HG03175 (cell line): ENCODE data around the gene C1orf167.

Experiments used
- ATAC-seq: cut with Tn5 transposase; IDR thresholded peaks from one replicate; pipeline ENCODE4 v1.9.1; 2021; ENCODE audit warnings: mild to moderate bottlenecking, moderate library complexity; ENCODE audit not compliant: unreplicated experiment

C1orf167 gene

GRCh38 chr1:11764115-11764514 is 2.1 kb downstream of the C1orf167 start:
- ATAC-seq, result no peak

GRCh38 chr1:11764519-11764918 is 2.5 kb downstream of the C1orf167 start:
- ATAC-seq, result no peak

- no peak for ATAC-seq
Observed at GRCh38 chr1:11765661-11766428, 3.9 kb downstream of the C1orf167 start.

- no peak for ATAC-seq
Observed at GRCh38 chr1:11766429-11766776, 4.4 kb downstream of the C1orf167 start.

GRCh38 chr1:11767922-11768704 is 6.1 kb downstream of the C1orf167 start:
- ATAC-seq, result no peak

- no peak for ATAC-seq
Observed at GRCh38 chr1:11768821-11769220, 6.8 kb downstream of the C1orf167 start.

- ATAC-seq, result no peak
Observed at GRCh38 chr1:11769274-11769673, 7.3 kb downstream of the C1orf167 start.

- no peak for ATAC-seq
Observed at GRCh38 chr1:11770011-11770410, 8.0 kb downstream of the C1orf167 start.

- no peak for ATAC-seq
Observed at GRCh38 chr1:11771481-11772043, 9.6 kb downstream of the C1orf167 start.

GRCh38 chr1:11772458-11772857 is 10.5 kb downstream of the C1orf167 start:
- ATAC-seq, result no peak

GRCh38 chr1:11774753-11775152 is 12.8 kb downstream of the C1orf167 start:
- ATAC-seq, result no peak

- ATAC-seq, result no peak
Observed at GRCh38 chr1:11777658-11778322, 15.8 kb downstream of the C1orf167 start.

GRCh38 chr1:11778336-11778735 is 16.3 kb downstream of the C1orf167 start:
- no peak for ATAC-seq

- no peak for ATAC-seq
Observed at GRCh38 chr1:11778844-11779623, 17.0 kb downstream of the C1orf167 start.

GRCh38 chr1:11779715-11780379 is 17.9 kb downstream of the C1orf167 start:
- no peak for ATAC-seq

GRCh38 chr1:11780380-11781147 is 18.6 kb downstream of the C1orf167 start:
- ATAC-seq, result no peak

- ATAC-seq, result no peak
Observed at GRCh38 chr1:11781297-11781696, 19.3 kb downstream of the C1orf167 start.

- no peak for ATAC-seq
Observed at GRCh38 chr1:11782127-11782708, 20.2 kb downstream of the C1orf167 start.

- ATAC-seq, result no peak
Observed at GRCh38 chr1:11783556-11783955, 21.6 kb downstream of the C1orf167 start.
